ENCODE data around the gene NKAIN4.
"Not testable (repeated sequence)": the region's sequence is repeated elsewhere in the genome, so short reads cannot be mapped to it uniquely, and the experiment has no call there.

The NKAIN4 gene

DNA sequence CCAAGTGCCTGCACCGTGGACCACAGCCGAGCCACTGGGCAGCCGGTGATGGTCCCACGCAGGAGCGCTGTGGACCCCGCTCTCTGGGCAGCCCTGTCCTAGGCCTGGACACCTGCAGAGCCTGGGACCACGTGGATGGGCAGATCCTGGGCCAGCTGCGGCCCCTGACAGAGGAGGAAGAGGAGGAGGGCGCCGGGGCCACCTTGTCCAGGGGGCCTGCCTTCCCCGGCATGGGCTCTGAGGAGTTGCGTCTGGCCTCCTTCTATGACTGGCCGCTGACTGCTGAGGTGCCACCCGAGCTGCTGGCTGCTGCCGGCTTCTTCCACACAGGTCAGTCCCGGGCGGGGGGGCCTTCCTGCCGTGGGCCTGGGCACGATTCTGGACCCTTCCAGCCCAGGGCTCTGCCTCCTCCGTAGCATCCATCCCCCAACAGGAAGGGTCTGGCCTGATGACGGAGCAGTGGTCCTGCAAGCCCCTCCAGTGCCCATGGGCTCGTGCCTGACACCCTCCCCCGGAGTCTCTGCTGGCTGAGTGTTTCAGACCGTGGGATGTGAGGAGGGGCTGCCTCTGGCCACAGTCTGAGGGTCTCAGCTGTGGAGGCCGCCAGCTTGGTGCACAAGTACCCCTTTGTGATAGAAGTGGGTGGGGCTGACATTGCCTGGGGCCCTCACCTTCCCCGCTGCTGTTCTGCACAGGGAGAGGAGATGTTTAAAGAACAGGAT, 18.0 kb downstream of the NKAIN4 start:
- no peak for DNase-seq (ENCODE audit: low read depth)

DNA sequence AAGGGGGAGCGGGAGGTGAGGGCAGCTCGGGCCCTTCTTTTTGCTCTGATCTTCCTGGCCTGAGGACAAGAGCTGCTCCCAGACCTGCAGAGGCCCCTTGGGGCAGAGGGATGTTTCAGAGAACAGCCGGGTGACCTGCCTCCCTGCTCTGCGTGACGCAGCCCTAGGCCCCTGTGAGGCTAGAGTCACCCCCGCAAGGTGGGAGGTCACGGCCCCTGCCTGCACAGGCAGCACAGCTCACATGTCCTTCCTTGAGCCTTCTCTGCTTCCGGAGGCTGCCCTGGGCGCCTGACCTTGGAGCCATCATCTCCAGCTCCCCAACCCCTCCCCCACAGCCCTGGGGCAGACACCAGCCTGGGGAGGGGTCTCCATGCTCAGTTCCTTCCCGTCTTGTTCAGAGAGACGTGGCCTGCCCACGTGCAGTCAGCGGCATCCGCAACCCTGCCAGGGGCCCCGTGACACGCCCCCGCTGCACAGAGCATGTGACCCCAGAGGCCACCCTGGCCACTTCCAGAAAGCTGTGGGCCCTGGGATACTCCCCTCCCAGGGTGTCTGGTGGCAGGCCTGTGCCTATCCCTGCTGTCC, 18.8 kb downstream of the NKAIN4 start, which contains the start of gene BIRC7:
BIRC7 (plus strand) TSS at position 507 of the 585 bp plus-strand sequence. CDS start 192 bp downstream, outside the sequence.
- no peak for DNase-seq (ENCODE audit: low read depth)

DNA sequence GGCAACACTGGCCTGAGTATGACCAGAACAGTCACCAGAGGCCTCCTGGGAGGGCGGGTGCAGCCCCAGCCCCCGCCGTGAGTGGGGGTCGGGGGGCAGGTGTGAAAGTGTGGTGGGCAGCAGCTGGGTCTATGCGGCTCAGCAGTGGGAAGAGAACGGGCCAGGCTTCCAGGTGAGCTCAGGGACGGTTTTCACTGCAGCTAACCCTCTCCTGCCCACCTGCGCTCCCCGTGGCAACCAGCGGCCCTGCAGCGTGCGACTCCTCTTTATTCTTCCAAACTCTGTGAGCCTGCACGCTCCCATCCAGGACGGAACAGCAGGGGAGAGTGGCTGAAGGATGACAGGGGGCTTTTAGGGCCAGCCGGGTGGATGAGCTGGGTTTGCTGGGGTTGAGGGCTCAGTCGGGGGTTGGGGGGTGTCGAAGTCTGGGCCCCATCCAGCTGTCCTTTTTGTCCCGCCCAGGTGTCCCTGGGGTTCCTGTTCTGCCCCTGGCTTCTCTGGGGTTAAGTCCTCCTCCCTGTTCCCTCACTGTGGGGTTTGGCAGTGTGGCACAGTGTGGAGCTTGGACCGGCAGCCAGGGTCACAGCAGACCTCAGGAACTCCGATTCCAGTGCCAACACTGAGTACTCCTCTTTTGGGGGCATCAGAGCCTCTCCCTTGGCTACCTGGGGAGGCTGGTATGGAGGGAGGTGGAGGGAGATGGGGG, 19.4 kb downstream of the NKAIN4 start:
- DNase-seq (ENCODE audit: low read depth) = no peak

DNA sequence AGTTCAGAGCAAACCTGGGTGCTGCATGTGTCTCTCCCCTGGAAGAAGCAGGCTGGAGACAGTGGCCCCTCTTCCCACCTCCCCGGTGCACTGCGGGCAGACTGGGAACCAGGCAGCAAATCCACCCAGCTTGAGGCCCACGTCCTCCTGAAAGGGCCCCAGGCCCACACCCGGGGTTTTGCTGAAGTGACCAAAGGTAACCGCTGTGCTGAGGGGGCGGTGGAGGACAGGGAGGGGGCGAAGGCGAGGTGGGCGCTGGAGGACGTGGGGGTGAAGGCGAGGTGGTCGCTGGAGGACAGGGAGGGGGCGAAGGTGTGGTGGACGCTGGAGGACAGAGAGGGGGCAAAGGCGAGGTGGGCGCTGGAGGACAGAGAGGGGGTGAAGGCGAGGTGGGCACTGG, 20.3 kb downstream of the NKAIN4 start:
- DNase-seq (ENCODE audit: low read depth) = no peak

DNA sequence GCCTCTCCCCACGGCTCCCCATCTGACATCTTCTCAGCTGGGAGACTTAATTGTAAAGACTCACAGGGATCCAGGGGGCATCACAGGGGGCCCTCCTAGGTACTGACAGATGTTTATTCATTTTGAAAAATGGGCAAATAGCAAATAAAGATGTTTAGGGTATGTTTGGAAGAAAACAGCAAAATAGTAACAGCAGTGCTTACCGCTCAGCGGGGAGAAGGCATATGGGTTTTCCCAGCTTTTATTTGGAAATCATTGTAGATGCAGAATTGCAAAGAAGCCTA, 21.3 kb downstream of the NKAIN4 start:
- DNase-seq (ENCODE audit: low read depth) = no peak

DNA sequence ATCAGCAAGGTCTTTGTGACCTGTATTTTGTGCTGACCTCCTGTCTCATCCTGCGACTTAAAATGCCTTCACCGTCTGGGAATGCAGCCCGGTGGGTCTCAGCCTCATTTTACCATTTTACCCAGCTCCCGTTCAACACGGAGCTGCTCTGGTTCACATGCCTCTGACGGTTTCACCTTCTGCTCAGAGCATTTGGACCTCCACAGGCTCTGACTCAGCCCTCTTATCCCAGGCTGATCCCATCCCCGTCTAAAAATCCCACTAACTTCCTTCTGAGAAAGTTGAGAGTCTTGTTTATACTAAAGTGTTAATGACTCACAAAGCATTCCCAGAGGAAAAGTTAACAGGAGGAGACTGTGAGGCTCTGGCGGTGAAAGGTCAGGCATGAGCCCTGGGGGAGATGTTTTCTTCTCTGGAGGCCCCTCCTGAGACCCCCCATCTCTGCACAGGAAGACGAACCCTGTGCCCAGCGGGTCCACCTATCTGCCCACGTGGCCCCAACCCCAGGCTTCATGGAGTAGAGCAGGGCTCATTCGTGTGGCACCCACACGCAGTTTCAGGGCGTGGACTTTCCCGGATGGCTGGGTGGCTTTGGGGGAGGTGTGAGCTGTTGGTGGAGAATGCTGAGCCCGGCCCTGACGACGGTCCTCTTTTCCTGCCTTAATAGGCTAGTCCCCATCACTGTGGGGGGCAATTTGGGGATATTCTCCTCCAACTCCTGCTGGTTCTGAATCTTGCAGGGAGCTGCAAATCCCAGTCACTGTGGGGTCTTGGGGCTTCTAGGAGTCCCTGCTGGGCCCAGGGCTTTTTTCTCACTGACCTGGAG, 21.8 kb downstream of the NKAIN4 start:
- no peak for DNase-seq (ENCODE audit: low read depth)

DNA sequence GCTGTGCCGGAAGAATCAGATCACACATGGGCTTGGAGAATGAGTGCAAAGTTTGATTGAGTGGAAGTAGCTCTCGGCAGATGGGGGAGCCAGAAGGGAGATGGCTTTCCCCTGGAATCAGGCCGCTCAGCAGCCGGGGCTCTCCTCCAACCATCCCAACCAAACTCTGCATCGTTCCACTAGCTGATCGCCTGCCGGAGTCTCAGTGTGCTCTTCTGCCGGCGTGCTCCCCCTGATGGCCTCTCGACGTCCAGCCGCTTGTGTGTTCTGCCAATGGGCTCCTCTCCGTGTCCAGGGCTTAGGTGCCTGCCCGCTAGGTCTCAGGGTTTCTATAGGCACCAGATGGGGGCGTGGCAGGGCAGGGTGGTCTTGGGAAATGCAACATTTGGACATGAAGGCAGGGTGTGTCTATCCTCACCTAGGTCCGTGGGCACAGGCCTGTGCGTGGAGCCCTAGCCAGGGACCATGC, 23.4 kb downstream of the NKAIN4 start:
- no peak for DNase-seq (ENCODE audit: low read depth)

DNA sequence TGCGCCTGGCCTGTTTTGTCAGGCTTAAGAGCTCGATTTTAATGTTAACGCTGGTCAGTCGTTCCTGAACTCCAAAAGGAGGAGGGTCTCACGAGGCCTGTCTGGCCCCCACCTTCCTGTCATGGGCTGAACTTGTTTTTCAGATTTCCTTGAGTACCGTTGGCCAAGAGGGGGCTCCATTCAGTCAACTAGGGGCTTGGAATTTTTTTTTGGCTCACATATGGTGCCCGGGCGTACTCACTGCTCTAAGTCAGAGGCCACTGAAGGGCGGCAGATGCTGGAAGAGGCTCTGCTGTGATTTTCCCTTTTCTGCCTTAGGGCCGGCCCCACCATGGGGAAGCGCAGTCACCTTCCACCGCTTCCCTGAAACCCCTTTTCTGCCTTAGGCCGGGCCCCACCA, 25.5 kb downstream of the NKAIN4 start:
- no peak for DNase-seq (ENCODE audit: low read depth)

DNA sequence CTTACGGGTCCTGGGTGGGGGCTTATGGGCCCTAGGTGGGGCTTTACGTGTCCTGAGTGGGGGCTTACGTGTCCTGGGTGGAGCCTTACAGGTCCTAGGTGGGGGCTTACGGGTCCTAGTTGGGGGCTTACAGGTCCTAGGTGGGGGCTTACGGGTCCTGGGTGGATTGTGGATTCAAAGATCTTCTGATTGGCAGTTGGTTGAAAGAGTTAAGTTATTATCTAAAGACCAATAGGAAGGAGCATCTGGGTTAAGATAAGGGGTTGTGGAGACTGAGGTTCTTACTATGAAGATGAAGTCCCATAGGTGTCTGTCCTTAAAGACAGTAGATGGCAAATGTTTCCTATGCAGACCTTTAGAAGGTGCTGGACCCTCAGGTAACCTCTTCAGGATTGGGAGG, 27.0 kb downstream of the NKAIN4 start:
- DNase-seq (ENCODE audit: low read depth) = no peak

DNA sequence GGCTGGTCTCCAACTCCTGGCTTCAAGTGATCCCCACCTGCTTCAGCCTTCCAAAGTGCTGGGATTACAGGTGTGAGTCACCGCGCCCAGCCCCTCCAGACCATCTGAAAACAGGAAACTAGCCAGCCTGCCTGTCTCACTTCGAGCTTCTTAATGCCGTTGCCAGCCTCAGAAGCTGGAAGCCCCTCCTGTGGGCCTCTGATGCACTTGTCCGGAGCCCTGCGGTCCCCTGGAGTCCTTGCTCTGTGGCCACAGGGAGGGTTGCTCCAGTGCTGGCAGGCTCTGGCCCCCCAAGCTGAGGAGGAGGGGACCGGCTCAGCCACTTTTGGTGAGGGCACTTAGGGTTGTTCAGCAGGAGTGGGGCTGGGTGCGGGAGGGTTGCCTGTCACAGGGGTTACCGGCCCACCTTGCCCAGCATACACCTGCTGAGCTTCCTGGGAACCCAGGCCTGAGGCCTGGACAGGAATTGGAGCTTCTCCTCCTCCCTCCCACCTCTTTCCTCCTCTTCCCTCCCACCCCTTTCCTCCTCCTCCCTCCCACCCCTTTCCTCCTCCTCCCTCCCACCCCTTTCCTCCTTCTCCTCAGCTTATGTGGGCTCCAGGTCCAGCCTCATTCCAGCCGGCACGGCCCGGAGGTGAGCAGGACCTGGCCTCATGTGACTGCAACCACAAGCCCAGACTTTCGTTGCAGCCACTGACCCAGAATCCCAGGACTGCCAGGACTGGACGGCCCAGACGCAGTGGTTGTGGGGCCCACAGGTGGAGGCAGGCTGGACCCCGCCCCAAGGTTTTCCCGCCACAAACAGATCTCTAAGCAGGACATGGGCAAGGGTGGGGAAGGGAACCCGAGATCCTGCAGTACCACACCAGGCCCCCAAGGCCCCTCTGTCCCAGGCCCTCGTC, 28.0 kb downstream of the NKAIN4 start:
- DNase-seq (ENCODE audit: low read depth) = no peak

DNA sequence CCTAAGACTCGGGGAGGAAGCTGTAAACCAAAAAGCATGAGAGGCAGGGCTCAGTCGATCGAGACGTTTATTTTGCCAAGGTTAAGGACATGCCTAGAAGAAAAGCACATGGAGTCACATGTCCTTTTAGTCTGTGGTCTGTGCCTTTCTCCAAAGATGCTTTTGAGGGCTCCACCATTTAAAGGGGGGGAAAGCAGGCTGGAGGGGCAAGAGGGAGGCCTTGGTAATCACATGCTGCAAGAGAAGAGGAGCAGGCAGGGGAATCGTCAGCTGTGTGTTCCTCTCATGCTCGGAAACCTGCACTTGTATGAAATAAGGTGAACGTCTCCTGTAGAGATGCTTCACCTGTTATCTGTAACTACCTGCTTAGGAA, 29.2 kb downstream of the NKAIN4 start:
- no peak for DNase-seq (ENCODE audit: low read depth)

DNA sequence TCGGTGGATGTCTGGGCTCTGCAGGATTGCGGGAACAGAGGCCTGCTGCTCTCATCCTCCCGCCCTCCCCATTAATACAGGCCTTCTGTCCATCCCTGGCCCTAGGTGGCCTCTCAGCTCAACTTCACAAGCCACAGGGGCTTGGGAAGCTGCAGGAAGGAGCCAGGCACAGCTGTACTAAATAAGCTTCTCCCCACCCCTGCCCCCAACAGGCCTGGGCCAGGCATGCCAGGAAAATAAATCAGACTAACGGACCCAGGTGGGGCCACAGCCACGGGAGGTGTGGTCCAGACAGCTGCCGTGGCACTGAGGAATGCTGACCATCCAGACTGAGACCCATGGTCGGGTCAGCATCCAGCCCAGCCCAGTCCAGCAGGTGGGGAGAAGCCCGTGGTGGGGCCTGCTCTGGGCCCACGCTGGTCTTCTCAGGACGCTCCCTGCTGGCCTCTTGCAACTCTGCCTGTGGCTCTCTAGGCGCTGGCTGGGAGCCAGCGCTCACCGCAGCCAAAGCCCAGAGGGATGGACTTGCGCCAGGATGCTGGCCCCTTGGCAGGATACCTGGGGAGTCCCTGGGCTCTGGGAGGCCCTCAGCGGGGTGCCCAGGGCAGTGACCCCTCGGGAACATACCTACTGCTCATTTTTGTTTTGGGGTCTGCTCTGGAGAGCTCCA, 29.7 kb downstream of the NKAIN4 start:
- DNase-seq (ENCODE audit: low read depth) = no peak

DNA sequence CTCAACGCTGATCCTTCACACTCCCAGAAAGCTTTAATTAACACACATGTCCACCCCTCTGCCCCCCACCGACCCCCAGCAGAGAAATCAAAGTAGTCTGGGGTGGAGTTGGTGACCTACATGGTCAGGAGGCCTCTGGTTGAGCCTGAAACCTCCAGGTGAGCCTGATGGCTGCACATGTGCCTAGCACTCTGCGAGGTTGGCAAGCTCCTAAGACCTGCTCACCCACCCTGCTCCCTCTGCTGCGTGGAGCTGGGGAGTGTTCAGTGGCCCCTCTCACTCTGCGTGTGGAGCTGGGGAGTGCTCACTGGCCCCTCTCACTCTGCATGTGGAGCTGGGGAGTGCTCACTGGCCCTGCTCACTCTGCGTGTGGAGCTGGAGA, 30.4 kb downstream of the NKAIN4 start:
- no peak for DNase-seq (ENCODE audit: low read depth)

DNA sequence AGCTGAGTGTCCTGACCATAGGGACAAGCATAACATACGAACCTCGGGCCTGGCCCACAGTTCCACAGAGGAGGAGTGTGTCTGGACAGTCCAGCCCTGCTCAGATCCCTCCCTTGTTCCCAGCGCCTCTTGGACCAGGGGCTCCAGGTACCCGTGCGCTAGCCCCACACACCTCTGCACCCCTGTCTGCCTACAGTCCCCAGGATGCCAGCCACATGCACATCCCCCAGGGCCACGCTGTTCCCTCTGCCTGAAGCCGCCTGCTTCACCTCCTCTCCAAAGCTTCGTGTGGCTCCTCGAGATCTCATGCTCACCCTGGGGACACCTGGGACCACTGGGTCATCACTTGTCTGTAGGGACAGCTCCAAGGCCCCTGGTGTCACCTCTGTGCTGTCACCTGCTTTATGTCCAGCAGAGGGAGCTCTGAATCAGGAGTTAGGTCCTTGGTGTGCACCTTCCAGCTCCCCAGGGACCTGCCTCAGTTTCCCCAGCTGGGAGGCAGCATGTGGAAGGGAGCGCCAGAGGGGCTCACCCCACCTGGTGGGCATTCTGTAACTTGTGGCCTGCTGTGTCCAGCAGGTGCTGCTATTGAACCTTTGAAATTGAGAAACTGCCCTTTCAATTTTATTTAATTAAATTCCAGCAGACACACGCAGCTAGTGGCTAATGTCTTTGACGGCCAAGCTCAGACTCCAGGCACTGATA, 31.0 kb downstream of the NKAIN4 start:
- DNase-seq (ENCODE audit: low read depth) = peak; percentile 29

DNA sequence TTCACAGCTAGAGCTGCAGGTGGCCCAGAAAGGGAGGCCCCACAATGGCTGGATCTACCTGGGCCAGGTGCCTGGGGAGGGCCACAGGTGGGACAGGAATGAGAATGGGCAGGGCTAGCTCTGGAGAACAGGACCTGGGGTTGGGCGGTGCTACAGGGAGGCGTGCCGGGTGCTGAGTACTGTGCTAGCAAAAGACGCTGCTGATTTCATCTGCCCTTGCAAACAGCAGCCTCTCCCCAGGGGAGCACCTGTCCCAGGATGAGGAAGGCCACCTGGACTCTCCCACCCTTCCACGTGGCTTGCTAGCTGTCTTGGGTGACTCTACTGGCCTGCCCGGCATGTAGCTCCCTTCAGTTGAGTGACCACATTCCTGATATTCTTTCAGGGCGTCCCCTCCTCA, 31.7 kb downstream of the NKAIN4 start:
- no peak for DNase-seq (ENCODE audit: low read depth)

DNA sequence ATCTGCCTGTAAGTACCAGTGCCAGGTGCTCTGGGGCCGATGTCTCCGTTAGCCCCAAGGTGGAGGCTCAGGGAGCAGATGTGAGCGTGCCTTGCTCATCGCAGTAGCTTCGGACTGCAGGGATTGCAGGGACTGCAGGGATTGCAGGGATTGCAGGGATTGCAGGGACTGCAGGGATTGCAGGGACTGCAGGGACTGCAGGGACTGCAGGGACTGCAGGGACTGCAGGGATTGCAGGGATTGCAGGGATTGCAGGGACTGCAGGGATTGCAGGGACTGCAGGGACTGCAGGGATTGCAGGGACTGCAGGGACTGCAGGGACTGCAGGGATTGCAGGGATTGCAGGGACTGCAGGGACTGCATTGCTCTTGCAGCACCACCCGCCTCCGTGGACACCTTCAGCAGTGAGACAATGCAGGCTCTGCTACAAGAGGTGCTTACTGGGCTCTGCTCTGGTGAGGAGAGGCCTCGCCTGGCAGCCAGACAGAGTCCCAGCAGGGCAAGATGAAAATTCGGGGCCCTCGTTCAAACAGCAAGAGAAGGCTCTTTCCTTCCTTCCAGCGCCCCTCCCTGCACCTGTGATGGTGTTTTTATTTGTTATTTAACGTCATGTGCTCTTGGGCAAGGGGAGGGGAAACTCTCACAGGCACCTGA, 32.7 kb downstream of the NKAIN4 start:
- DNase-seq (ENCODE audit: low read depth) = not testable (repeated sequence)

DNA sequence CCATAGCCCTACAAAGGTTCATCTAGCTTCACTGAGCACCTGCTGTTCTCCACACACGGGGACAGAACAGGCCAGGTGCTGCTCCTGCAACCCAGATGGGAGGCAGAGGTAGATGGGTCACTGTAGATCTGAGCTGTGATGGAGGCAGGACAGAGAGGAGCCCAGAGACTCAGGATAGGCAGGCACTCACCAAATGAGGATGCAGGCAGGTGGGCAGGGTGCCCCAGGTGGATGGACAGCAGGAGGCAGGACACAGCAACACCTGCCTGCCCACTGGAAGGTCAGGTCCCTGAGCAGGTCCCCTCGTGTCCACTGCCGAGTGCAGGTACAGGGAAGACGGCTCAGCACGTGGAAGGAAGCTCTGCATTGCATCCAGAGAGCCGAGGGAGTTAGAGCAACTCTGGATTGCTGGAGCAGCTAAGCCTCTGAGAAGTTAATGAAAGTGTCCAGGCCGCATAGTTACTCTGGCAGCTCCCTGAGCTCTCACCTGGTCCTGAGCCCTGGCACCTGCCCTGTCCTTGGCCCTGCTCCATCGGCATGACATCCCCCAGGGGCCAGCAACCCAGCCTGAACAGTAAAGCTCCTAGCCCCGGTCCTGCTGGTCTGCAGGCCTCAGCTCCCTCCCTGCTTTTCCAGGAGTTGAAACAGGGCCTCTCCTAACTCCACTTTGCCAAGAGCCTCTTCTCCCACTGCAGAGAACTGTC, 33.4 kb downstream of the NKAIN4 start:
- no peak for DNase-seq (ENCODE audit: low read depth)

DNA sequence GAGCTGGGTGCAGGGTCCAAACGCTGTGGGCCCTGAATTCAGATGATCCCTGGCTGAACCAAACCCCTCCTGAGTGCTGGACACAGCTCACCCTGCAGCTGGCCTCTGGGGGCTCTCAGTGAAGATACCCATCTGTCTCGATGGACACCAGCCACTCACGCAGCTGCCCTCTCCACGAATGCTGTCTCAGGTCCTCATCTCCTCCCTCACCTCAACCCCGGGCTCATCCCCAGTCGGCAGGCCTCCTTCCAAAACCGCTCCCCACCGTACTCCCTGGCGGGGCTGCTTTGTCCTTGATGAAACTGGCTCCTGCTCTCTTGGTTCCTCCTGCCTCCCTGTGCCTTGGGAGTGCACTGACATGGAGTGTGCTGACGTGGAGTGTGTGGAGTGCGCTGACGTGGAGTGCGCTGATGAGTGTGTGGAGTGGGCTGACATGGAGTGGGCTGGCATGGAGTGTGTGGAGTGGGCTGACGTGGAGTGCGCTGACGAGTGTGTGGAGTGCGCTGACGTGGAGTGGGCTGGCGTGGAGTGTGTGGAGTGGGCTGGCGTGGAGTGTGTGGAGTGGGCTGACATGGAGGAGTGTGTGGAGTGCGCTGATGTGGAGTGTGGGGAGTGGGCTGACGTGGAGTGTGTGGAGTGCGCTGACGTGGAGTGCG, 34.3 kb downstream of the NKAIN4 start:
- DNase-seq (ENCODE audit: low read depth) = no peak

DNA sequence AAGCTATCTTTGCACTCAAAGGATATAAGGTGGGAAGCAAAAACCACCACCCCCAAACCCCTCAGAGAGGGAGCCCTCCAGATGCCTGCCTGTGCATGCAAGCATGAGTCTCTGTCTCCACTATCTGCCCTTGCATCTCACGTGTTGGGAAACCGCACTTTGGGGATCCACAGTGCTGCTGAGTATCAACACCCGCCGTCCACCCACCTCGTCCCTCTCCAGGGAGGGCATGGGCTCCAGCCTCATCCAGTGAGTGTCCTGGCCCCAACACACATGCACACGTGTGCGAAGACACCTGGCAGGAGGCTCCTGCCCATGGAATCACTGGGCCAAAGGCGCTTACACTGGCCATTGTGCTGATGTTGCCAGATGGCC, 34.8 kb downstream of the NKAIN4 start:
- no peak for DNase-seq (ENCODE audit: low read depth)
